ENCODE results near the gene C1orf53. TPM values are rescaled to one million over a fixed set of nuclear protein-coding genes. Genes with fewer than 3 reads are reported as not detected.

Gene C1orf53
- total and polyA plus RNA-seq, 2 of the 8 experiments (the other 6 are each of a cell fraction or from before 2014, with no cell fraction given) = 0.56 to 1.3 TPM

DNA sequence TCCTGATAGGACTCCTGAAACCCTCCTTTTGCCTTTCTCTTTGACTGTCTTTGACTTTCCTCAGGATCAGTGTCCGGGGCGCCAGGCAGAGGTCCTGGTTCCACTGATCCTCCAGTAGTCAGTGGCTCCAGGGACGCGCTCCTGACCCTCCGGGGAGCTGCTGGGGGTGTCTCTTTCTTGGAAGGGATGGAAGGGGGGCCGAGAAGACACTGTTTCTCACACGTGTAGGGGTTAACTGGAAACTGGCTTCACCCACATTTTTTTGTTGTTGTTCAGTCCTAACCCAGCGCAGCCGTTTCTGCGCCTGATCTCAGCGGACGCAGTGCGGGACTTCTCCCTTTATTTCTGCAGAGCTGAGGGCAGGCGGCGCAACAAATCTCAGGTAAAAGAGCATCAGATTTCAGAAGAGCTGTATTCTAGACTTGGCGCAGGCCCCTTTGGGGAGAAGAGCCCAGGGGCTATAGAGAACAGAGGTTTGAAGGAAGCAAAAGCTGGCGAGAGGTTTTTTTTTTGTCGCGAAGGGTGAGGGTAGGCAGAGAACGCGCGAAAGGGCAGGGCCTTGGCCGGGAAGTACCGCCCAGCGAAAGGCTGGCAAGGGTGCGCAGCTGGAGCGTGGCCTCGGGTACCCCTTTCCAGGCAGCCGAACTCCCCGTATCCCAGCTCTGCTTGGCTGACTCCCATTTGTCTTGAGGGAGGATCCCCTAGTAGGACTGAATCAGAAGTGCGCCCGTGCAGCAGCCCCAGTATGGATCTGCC lies 10.5 kb downstream of the C1orf53 start:
- DNase-seq (ENCODE audit: low read depth in 1 of 2, low spot score in 2 of 2) (peak in 1 of 2 experiments; percentile 63), FAIRE-seq (no peak)
- no peak overlapping the region for H2AK5ac ChIP-seq (ENCODE audit: low read depth, low read length)
- H3K4me1 ChIP-seq (replicated peaks in 1 of 4; ENCODE audit: control insufficient read depth in 3 of 4, insufficient read depth in 4 of 4, low read length in 3 of 4) = peaks cover 15 to 53% (median 26%) of the 10 kb centered on the region in 4 experiments
- H3K4me2 ChIP-seq (ENCODE audit: insufficient read depth in 1 of 2, low read depth in 2 of 2, low read length in 2 of 2) = peak overlapping the region; percentile 74 to 83
- no peak overlapping the region for H4K91ac ChIP-seq (replicated peaks; ENCODE audit: insufficient read length, low read length)
- H2BK20ac ChIP-seq (ENCODE audit: low read length) = no peak overlapping the region
- no peaks in the 10 kb centered on the region for H3K79me2 ChIP-seq (ENCODE audit: control insufficient read depth in 1 of 2, insufficient read depth in 2 of 2, low read length in 2 of 2)
- no peak overlapping the region for H2BK5ac ChIP-seq (ENCODE audit: low read depth, low read length)
- H3K9me3 ChIP-seq (ENCODE audit: insufficient read depth in 2 of 2, low read depth in 1 of 2, low read length in 1 of 2) = no peaks in the 10 kb centered on the region
- H2BK120ac ChIP-seq (replicated peaks; ENCODE audit: low read depth, low read length) = no peak overlapping the region
- no peaks in the 10 kb centered on the region for H3K79me1 ChIP-seq (ENCODE audit: low read depth, low read length)
- peaks cover 4% of the 10 kb centered on the region for H3K23me2 ChIP-seq (ENCODE audit: low read depth, low read length)
- CTCF ChIA-PET (ENCODE audit: partially characterized antibody) = interaction anchor here (1.1 to 6.4 kb wide), 7 partner anchors 8 to 391 kb away, joined by 3 to 112 read pairs (median 3); partner anchors contain the start of gene C1orf53
- H3K27me3 ChIP-seq (replicated peaks in 1 of 4; ENCODE audit: control insufficient read depth in 3 of 4, extremely low read depth in 1 of 4, insufficient read depth in 3 of 4, low read length in 3 of 4) = peaks cover 99 to 100% (median 100%) of the 10 kb centered on the region in 4 experiments
- no peak overlapping the region for H2BK15ac ChIP-seq (ENCODE audit: low read length)
- H3K4ac ChIP-seq (replicated peaks; ENCODE audit: insufficient read length, low read depth, low read length) = no peak overlapping the region
- peaks cover 14 to 21% of the 10 kb centered on the region in 2 experiments for H4K20me1 ChIP-seq (replicated peaks in 1 of 2; ENCODE audit: control insufficient read depth in 1 of 2, insufficient read depth in 2 of 2, low read length in 2 of 2)
- H2BK12ac ChIP-seq (ENCODE audit: low read depth, low read length) = peak overlapping the region; percentile 20
- no peak overlapping the region for H3K56ac ChIP-seq (replicated peaks; ENCODE audit: insufficient read length, low read depth, low read length)
- POLR2A ChIA-PET (ENCODE audit: partially characterized antibody) = interaction anchor here (0.9 to 3.5 kb wide), 2 partner anchors 10 to 12 kb away, joined by 4 to 27 read pairs; partner anchors contain the start of gene C1orf53
- H2AFZ ChIP-seq (ENCODE audit: low read length) = no peak overlapping the region
- no peak overlapping the region for H3K14ac ChIP-seq (ENCODE audit: insufficient read length)
- H3K9ac ChIP-seq (replicated peaks in 1 of 4; ENCODE audit: extremely low read depth in 1 of 4, low read depth in 3 of 4, low read length in 3 of 4) = no peak overlapping the region
- no peak overlapping the region for H3K27ac ChIP-seq (ENCODE audit: low read depth, low read length)
- WGBS, 2 experiments (ENCODE audit: extremely low coverage in 1 of 2, insufficient coverage in 1 of 2, insufficient read length in 1 of 2, insufficient replicate concordance in 2 of 2, low coverage in 1 of 2, low lambda C conversion rate in 2 of 2, missing lambda C conversion rate in 1 of 2) = 3% methylated on average over 32 of the region's 32 CpGs; no CpG with 5 or more reads in 1 of the 2 experiments
- no peak overlapping the region for H4K8ac ChIP-seq (ENCODE audit: extremely low read depth, insufficient read depth, low read length)
- 0 out of 2 replicates have a peak overlapping the region, but pooled peaks have one; percentile 10 for H3K18ac ChIP-seq (ENCODE audit: extremely low read depth, low read length)
- no peak overlapping the region for H4K5ac ChIP-seq (ENCODE audit: insufficient read length, low read depth, low read length)
- peak overlapping the region; percentile 25 to 58 (median 28); a peak in 5 of 8 replicates for H3K4me3 ChIP-seq (ENCODE audit: extremely low read depth in 1 of 4, insufficient read depth in 2 of 4, low read depth in 3 of 4, low read length in 4 of 4)
- no peaks in the 10 kb centered on the region for H3K36me3 ChIP-seq (ENCODE audit: control insufficient read depth in 2 of 4, insufficient read depth in 4 of 4, low read length in 3 of 4)
- no peak overlapping the region for H3K23ac ChIP-seq (ENCODE audit: insufficient read length)
- TF ChIP-seq RFX5 (IDR thresholded peaks at IDR 0.05; ENCODE audit: borderline replicate concordance, low read depth, low read length) = no peak
- TF ChIP-seq EZH2 (IDR thresholded peaks at IDR 0.05; ENCODE audit: low read depth, low read length, severe bottlenecking) = peak; percentile 93
- TF ChIP-seq ZNF274 (IDR thresholded peaks at IDR 0.05; ENCODE audit: borderline replicate concordance, extremely low read depth, low read length) = no peak
- peak; percentile 73; the same call in 1 of the 2 replicates for TF ChIP-seq CBX8 (IDR thresholded peaks at IDR 0.05; ENCODE audit: borderline replicate concordance, low read depth, low read length)
- TF ChIP-seq RAD21 (IDR thresholded peaks at IDR 0.05 in 1 of 2, conservative IDR thresholded peaks at IDR 0.05 in 1 of 2; ENCODE audit: low read depth in 2 of 2, low read length in 2 of 2) = no peak
- TF ChIP-seq ASH2L (IDR thresholded peaks at IDR 0.05; ENCODE audit: low read length) = no peak
- TF ChIP-seq, protein P1, sequence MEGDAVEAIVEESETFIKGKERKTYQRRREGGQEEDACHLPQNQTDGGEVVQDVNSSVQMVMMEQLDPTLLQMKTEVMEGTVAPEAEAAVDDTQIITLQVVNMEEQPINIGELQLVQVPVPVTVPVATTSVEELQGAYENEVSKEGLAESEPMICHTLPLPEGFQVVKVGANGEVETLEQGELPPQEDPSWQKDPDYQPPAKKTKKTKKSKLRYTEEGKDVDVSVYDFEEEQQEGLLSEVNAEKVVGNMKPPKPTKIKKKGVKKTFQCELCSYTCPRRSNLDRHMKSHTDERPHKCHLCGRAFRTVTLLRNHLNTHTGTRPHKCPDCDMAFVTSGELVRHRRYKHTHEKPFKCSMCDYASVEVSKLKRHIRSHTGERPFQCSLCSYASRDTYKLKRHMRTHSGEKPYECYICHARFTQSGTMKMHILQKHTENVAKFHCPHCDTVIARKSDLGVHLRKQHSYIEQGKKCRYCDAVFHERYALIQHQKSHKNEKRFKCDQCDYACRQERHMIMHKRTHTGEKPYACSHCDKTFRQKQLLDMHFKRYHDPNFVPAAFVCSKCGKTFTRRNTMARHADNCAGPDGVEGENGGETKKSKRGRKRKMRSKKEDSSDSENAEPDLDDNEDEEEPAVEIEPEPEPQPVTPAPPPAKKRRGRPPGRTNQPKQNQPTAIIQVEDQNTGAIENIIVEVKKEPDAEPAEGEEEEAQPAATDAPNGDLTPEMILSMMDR (IDR thresholded peaks at IDR 0.05; ENCODE audit: control extremely low read depth in 1 of 3, insufficient read depth in 1 of 3, low read depth in 1 of 3, low read length in 3 of 3) = no peak
- TF ChIP-seq POU5F1 (IDR thresholded peaks at IDR 0.05; ENCODE audit: low read depth, low read length) = no peak
- TF ChIP-seq SP1 (IDR thresholded peaks at IDR 0.05; ENCODE audit: low read depth, low read length) = 0 out of 2 replicates have a peak, but pooled peaks have one; percentile 26
